MCF 10A (cell line): ENCODE results near the gene HOXA1. TPM values are rescaled to one million over a fixed set of nuclear protein-coding genes. Genes with fewer than 3 reads are reported as not detected.

Experiments used
- Bru-seq: library from RNA; stranded (reverse); fragments of 400-500 nt; gene quantifications from one replicate; lab custom pipeline; 2021; lab: Mats Ljungman, UMichigan
- BruChase-seq, 2 experiments: library from RNA; stranded (reverse); fragments of 400-500 nt; gene quantifications; one replicate each; lab custom pipeline; 2021; lab: Mats Ljungman, UMichigan
- BruUV-seq: library from RNA; stranded (reverse); fragments of 400-500 nt; replicated peaks from 2 replicates; lab custom pipeline; 2021; lab: Mats Ljungman, UMichigan
- CTCF ChIA-PET: fragments of 300-600 bp; sonication (Branson Sonifier 250); formaldehyde crosslinking; extraction: SDS; loops from one replicate; lab custom pipeline; 2021; ENCODE audit warnings: antibody characterized with exemption, inconsistent platforms; lab: Yijun Ruan, JAX
- POLR2A ChIA-PET: fragments of 300-600, 350-650 bp; sonication (Branson Sonifier 250); formaldehyde crosslinking; extraction: SDS; loops from one replicate; lab custom pipeline; 2020; ENCODE audit warnings: antibody characterized with exemption, inconsistent platforms; lab: Yijun Ruan, JAX
- DNase-seq: peaks from one replicate; pipeline ENCODE4 v3.0.0-alpha.2; 2018; ENCODE audit not compliant: unreplicated experiment
- H3K27ac Mint-ChIP-seq: one replicate; pipeline ENCODE4 v1.8.0; 2022; ENCODE audit warnings: mild to moderate bottlenecking, low read depth, mixed read lengths; ENCODE audit not compliant: unreplicated experiment
- H3K27me3 Mint-ChIP-seq: one replicate; pipeline ENCODE4 v1.8.0; 2022; ENCODE audit warnings: mixed read lengths; ENCODE audit not compliant: insufficient read depth, unreplicated experiment
- H3K36me3 Mint-ChIP-seq: one replicate; pipeline ENCODE4 v1.8.0; 2022; ENCODE audit warnings: mild to moderate bottlenecking, moderate library complexity, mixed read lengths; ENCODE audit not compliant: insufficient read depth, unreplicated experiment
- H3K4me1 Mint-ChIP-seq: one replicate; pipeline ENCODE4 v1.8.0; 2022; ENCODE audit warnings: mixed read lengths; ENCODE audit not compliant: insufficient read depth, unreplicated experiment
- H3K4me3 Mint-ChIP-seq: one replicate; pipeline ENCODE4 v1.8.0; 2022; ENCODE audit warnings: mild to moderate bottlenecking, moderate library complexity, mixed read lengths; ENCODE audit not compliant: unreplicated experiment
- H3K9me3 Mint-ChIP-seq: one replicate; pipeline ENCODE4 v1.8.0; 2022; ENCODE audit warnings: mixed read lengths; ENCODE audit not compliant: unreplicated experiment
- CTCF ChIP-seq: fragments of 200-600 bp; IDR thresholded peaks from one replicate; pipeline ENCODE4 v1.8.0; 2022; ENCODE audit warnings: antibody characterized with exemption, mild to moderate bottlenecking; ENCODE audit not compliant: unreplicated experiment
- intact Hi-C: fragments of 100-400 bp; cut with micrococcal nuclease; formaldehyde crosslinking; loops from 2 replicates; pipeline ENCODE4 v1.14.1; 2022
- long read RNA-seq: library from polyadenylated mRNA; stranded (forward); transcript quantifications from one replicate; pipeline ENCODE4 v2.0.0, GENCODE V29; 2022
- total RNA-seq: library from RNA; stranded (reverse); gene quantifications from 2 replicates; pipeline ENCODE4 v1.2.3, GENCODE V29; 2022

The HOXA1 gene
- total RNA-seq (5.6 and 7.1 TPM in 2 replicates), Bru-seq, nascent RNA (percentile 70 among the genes with signal in this experiment), BruChase-seq, experiment 1, labeled RNA remaining after a 6-hour chase (percentile 56 among the genes with signal in this experiment), BruChase-seq, experiment 2, labeled RNA remaining after a 2-hour chase (percentile 88 among the genes with signal in this experiment)
- long read RNA-seq, transcript HOXA1-201 (2 exons, 2,517 nt): major isoform, 10 of 13 reads
- long read RNA-seq, partial matches to known transcripts: 0 of 13 reads
- long read RNA-seq, other reads (novel, unspliced or antisense): 0 of 13 reads

DNA sequence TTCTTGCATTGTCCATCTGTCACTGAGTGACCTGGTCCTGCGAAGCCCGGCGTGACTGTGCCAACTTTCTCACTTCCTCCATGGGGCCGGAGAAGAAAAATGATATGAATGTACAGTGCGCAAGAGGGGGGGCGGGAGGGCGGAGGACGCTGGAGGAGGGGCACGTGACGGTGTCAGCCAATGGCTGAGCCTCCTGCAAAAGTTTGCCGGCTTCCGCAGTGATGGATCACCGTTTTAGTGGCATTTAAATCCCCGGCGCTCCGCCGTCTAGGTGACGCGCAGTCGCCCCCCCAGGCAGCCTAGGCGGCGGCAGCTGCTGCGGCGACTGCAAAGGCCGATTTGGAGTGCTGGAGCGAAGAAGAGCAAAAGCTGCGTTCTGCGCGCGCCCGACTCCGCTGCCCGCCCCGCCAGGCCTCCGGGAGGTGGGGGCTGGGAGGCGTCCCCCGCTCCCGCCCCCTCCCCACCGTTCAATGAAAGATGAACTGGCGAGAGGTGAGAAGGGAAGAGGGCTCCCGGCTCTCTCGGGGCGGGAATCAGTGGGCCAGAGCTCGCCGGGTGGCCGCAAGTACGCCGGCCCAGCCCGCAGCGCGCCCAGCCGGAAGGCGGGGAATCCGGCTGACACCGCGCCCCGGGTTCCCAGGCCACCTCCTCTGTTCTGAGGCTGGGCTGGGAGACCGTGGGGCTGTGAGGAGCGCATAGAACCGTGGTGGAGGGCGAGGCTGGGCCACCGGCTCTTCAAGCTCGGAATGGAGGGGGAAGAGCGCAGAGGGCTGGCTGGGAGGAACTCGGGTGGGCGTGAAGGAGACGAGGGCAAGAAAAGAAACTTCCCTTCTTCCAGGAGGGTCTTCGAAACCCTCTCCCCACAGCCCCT lies at the start of gene HOXA1:
Gene HOXA1, minus strand, starts transcription at position 104 of the 871 bp plus-strand sequence. Its CDS starts 88 bp downstream, at position 16.
- H3K4me3 Mint-ChIP-seq: peak within 1 kb of the TSS; percentile 83
- DNase-seq: peak; percentile 93
- POLR2A ChIA-PET: interaction anchor here (0.6 to 12.8 kb wide), 34 partner anchors 12 to 895 kb away, joined by 3 to 663 read pairs (median 8); partner anchors contain the start of genes CBX3, HNRNPA2B1, HOXA5 and SKAP2
- no peaks in the 10 kb centered on the region for H3K27me3 Mint-ChIP-seq
- no peak for TF ChIP-seq CTCF
- CTCF ChIA-PET: interaction anchor here (0.7 to 6.6 kb wide), 9 partner anchors 13 to 240 kb away, joined by 3 to 198 read pairs (median 5); partner anchors contain the start of gene HOXA5
- BruUV-seq: TSS peak; percentile 32
- H3K36me3 Mint-ChIP-seq: peaks cover 33% of the 10 kb centered on the region
- intact Hi-C loops: loop anchor here (1.0 to 5.0 kb wide), 3 partner anchors 49 to 410 kb away; no protein-coding TSS in a partner anchor
- H3K4me1 Mint-ChIP-seq: peaks cover 46% of the 10 kb centered on the region
- peak within 1 kb of the TSS; percentile 99 for H3K27ac Mint-ChIP-seq
- no peaks in the 10 kb centered on the region for H3K9me3 Mint-ChIP-seq

GRCh38 chr7:27145165-27145913 lies 49.5 kb upstream of the HOXA1 start:
- Mint-ChIP-seq H3K4me3 (no peak overlapping the region), H3K9me3 (no peaks in the 10 kb centered on the region), H3K36me3 (peaks cover 29% of the 10 kb centered on the region), H3K27me3 (no peaks in the 10 kb centered on the region), H3K27ac (no peak overlapping the region), H3K4me1 (peaks cover 16% of the 10 kb centered on the region)
- CTCF ChIA-PET: interaction anchor here (0.6 to 6.7 kb wide), 15 partner anchors 16 to 1046 kb away, joined by 3 to 190 read pairs (median 7); no protein-coding TSS in a partner anchor
- POLR2A ChIA-PET: interaction anchor here (0.6 to 7.2 kb wide), 8 partner anchors 18 to 655 kb away, joined by 3 to 459 read pairs (median 25); partner anchors contain the start of gene HOXA9
- TF ChIP-seq CTCF: no peak
- no peak for DNase-seq
- BruUV-seq: no TSS peak
- intact Hi-C loops: no loop called here

GRCh38 chr7:27144781-27145164 lies 49.0 kb upstream of the HOXA1 start:
- Mint-ChIP-seq H3K27me3 (no peaks in the 10 kb centered on the region), H3K36me3 (peaks cover 29% of the 10 kb centered on the region), H3K4me3 (no peak overlapping the region), H3K9me3 (no peaks in the 10 kb centered on the region), H3K27ac (no peak overlapping the region), H3K4me1 (peaks cover 20% of the 10 kb centered on the region)
- ChIA-PET POLR2A (interaction anchor here (0.8 to 7.2 kb wide), 11 partner anchors 18 to 654 kb away, joined by 3 to 459 read pairs (median 41); partner anchors contain the start of genes HOXA1, HOXA9 and SKAP2), CTCF (interaction anchor here (0.6 to 6.7 kb wide), 23 partner anchors 8 to 1046 kb away, joined by 3 to 190 read pairs (median 7); partner anchors contain the start of genes HOXA3 and HOXA7)
- no peak for TF ChIP-seq CTCF
- BruUV-seq: no TSS peak
- no peak for DNase-seq
- intact Hi-C loops: loop anchor here (5.0 kb wide), 3 partner anchors 477 to 942 kb away; partner anchors contain the start of genes CBX3 and HNRNPA2B1
